IMR-90 (cell line): ENCODE data around the gene PCCA. TPM values are rescaled to one million over a fixed set of nuclear protein-coding genes. Genes with fewer than 3 reads are reported as not detected.

Experiments
- ATAC-seq: fragments of 200-7000 bp; cut with Tn5 transposase; 2 replicates; pipeline ENCODE4 v1.9.1; 2020; ENCODE audit warnings: low read depth, mild to moderate bottlenecking, moderate library complexity
- BruUV-seq: library from RNA; stranded (reverse); fragments of 400-500 nt; replicated peaks from 2 replicates; lab custom pipeline; 2021; lab: Mats Ljungman, UMichigan
- CTCF ChIA-PET: fragments of 300-600 bp; formaldehyde crosslinking; extraction: SDS; loops from one replicate; lab custom pipeline; 2021; ENCODE audit warnings: antibody characterized with exemption; lab: Yijun Ruan, JAX
- POLR2A ChIA-PET: fragments of 300-600 bp; sonication (Branson Sonifier 250); formaldehyde crosslinking; loops from one replicate; lab custom pipeline; 2022; ENCODE audit warnings: antibody characterized with exemption; ENCODE audit not compliant: unreplicated experiment; lab: Charles Lee
- DNase-seq: peaks from one replicate; pipeline ENCODE4 v3.0.0; 2013
- H2AFZ ChIP-seq: replicated peaks from 2 replicates; pipeline ENCODE3; 2013; ENCODE audit warnings: low read length, mild to moderate bottlenecking; ENCODE audit not compliant: poor library complexity
- H2AK5ac ChIP-seq: 2 replicates; pipeline ENCODE4 v1.6.1; 2013; ENCODE audit warnings: low read depth, low read length, inconsistent platforms
- H2AK9ac ChIP-seq: replicated peaks from 2 replicates; pipeline ENCODE3; 2013; ENCODE audit warnings: mild to moderate bottlenecking, low read depth, low read length, moderate library complexity; ENCODE audit not compliant: poor library complexity
- H2BK120ac ChIP-seq: 2 replicates; pipeline ENCODE4 v1.6.1; 2013; ENCODE audit warnings: low read depth, low read length, inconsistent platforms
- H2BK15ac ChIP-seq: 3 replicates; pipeline ENCODE4 v1.6.1; 2013; ENCODE audit warnings: low read depth, low read length, inconsistent platforms
- H2BK20ac ChIP-seq: 2 replicates; pipeline ENCODE4 v1.6.1; 2013; ENCODE audit warnings: low read depth, mild to moderate bottlenecking, inconsistent platforms, low read length, moderate library complexity
- H2BK5ac ChIP-seq: 2 replicates; pipeline ENCODE4 v1.6.1; 2013; ENCODE audit warnings: mild to moderate bottlenecking, low read depth, low read length, inconsistent platforms; ENCODE audit not compliant: poor library complexity, severe bottlenecking
- H3K14ac ChIP-seq: replicated peaks from 2 replicates; pipeline ENCODE4 v1.6.1; 2013; ENCODE audit warnings: low read depth, low read length, inconsistent platforms
- H3K18ac ChIP-seq: 2 replicates; pipeline ENCODE4 v1.6.1; 2013; ENCODE audit warnings: low read depth, low read length, control low read depth
- H3K23ac ChIP-seq: 2 replicates; pipeline ENCODE4 v1.6.1; 2013; ENCODE audit warnings: low read depth, low read length, inconsistent platforms
- H3K27ac ChIP-seq: 2 replicates; pipeline ENCODE4 v1.5.1; 2013; ENCODE audit warnings: mild to moderate bottlenecking, control low read depth, low read length; ENCODE audit not compliant: insufficient read depth
- H3K27me3 ChIP-seq: 2 replicates; pipeline ENCODE4 v1.6.1; 2013; ENCODE audit warnings: low read length; ENCODE audit not compliant: control insufficient read depth, insufficient read depth
- H3K36me3 ChIP-seq: 2 replicates; pipeline ENCODE4 v1.6.1; 2013; ENCODE audit warnings: low read length, mixed read lengths; ENCODE audit not compliant: control insufficient read depth, insufficient read depth
- H3K4ac ChIP-seq: 2 replicates; pipeline ENCODE4 v1.6.1; 2013; ENCODE audit warnings: low read depth, low read length, inconsistent platforms
- H3K4me1 ChIP-seq: 2 replicates; pipeline ENCODE4 v1.6.1; 2013; ENCODE audit warnings: low read length, mixed read lengths; ENCODE audit not compliant: control insufficient read depth, insufficient read depth
- H3K4me2 ChIP-seq: 2 replicates; pipeline ENCODE4 v1.6.1; 2013; ENCODE audit warnings: low read depth, mild to moderate bottlenecking, control low read depth, low read length, moderate library complexity
- H3K4me3 ChIP-seq: 2 replicates; pipeline ENCODE4 v1.5.1; 2013; ENCODE audit warnings: low read depth, mild to moderate bottlenecking, control low read depth, low read length, moderate library complexity; ENCODE audit not compliant: insufficient read depth
- H3K56ac ChIP-seq: 2 replicates; pipeline ENCODE4 v1.6.1; 2013; ENCODE audit warnings: low read length, inconsistent platforms; ENCODE audit not compliant: insufficient read depth; ENCODE audit errors: extremely low read depth
- H3K79me1 ChIP-seq, 2 experiments: 2 replicates each; pipeline ENCODE4 v1.6.1; 2013; ENCODE audit warnings: low read length in 2 of 2, inconsistent platforms in 1 of 2, low read depth in 1 of 2
- H3K9ac ChIP-seq: 2 replicates; pipeline ENCODE4 v1.6.1; 2013; ENCODE audit warnings: low read depth, low read length, control low read depth
- H3K9me1 ChIP-seq: 2 replicates; pipeline ENCODE4 v1.6.1; 2013; ENCODE audit warnings: low read length, inconsistent platforms; ENCODE audit not compliant: insufficient read depth
- H3K9me3 ChIP-seq: 2 replicates; pipeline ENCODE4 v1.6.1; 2013; ENCODE audit warnings: low read length; ENCODE audit not compliant: control insufficient read depth, insufficient read depth
- H4K20me1 ChIP-seq: 2 replicates; pipeline ENCODE4 v1.6.1; 2013; ENCODE audit warnings: low read length, inconsistent platforms; ENCODE audit not compliant: insufficient read depth
- H4K5ac ChIP-seq: 2 replicates; pipeline ENCODE4 v1.6.1; 2013; ENCODE audit warnings: mild to moderate bottlenecking, low read depth, low read length, control low read depth
- H4K8ac ChIP-seq, 2 experiments: 2 replicates each; pipeline ENCODE4 v1.6.1; 2013; ENCODE audit warnings: low read depth in 2 of 2, low read length in 2 of 2, control low read depth in 1 of 2, inconsistent platforms in 1 of 2
- H4K91ac ChIP-seq: 2 replicates; pipeline ENCODE4 v1.6.1; 2013; ENCODE audit warnings: low read depth, low read length, inconsistent platforms; ENCODE audit not compliant: insufficient read depth
- BHLHE40 ChIP-seq: fragments of 150-350 bp; IDR thresholded peaks from 2 replicates; pipeline ENCODE4 v1.6.1; 2016; ENCODE audit warnings: mild to moderate bottlenecking, low read depth, low read length
- CEBPB ChIP-seq: IDR thresholded peaks from 2 replicates; pipeline ENCODE4 v1.6.1; 2012; ENCODE audit warnings: low read depth, low read length, improper control_type of control experiment
- CHD1 ChIP-seq: IDR thresholded peaks from 2 replicates; pipeline ENCODE4 v1.6.1; 2012; ENCODE audit warnings: low read depth, low read length, improper control_type of control experiment
- FOS ChIP-seq: fragments of 150-350 bp; IDR thresholded peaks from 2 replicates; pipeline ENCODE4 v1.6.1; 2016; ENCODE audit warnings: low read depth, low read length
- MAFK ChIP-seq: IDR thresholded peaks from 2 replicates; pipeline ENCODE4 v1.6.1; 2012; ENCODE audit warnings: low read depth, low read length, improper control_type of control experiment
- MAZ ChIP-seq: IDR thresholded peaks from 2 replicates; pipeline ENCODE4 v1.6.1; 2012; ENCODE audit warnings: low read depth, mild to moderate bottlenecking, low read length, improper control_type of control experiment, moderate library complexity, borderline replicate concordance
- MXI1 ChIP-seq: IDR thresholded peaks from 2 replicates; pipeline ENCODE4 v1.6.1; 2012; ENCODE audit warnings: low read depth, mild to moderate bottlenecking, low read length, moderate library complexity, borderline replicate concordance
- NFE2L2 ChIP-seq: fragments of 150-350 bp; IDR thresholded peaks from 2 replicates; pipeline ENCODE4 v1.6.1; 2016; ENCODE audit warnings: low read depth, mild to moderate bottlenecking, low read length
- POLR2A ChIP-seq: IDR thresholded peaks from 2 replicates; pipeline ENCODE4 v1.6.1; 2012; ENCODE audit warnings: mild to moderate bottlenecking, low read depth, low read length
- RAD21 ChIP-seq: IDR thresholded peaks from 2 replicates; pipeline ENCODE4 v1.6.1; 2012; ENCODE audit warnings: low read length, improper control_type of control experiment
- RCOR1 ChIP-seq: IDR thresholded peaks from 2 replicates; pipeline ENCODE4 v1.6.1; 2012; ENCODE audit warnings: mild to moderate bottlenecking, low read length, improper control_type of control experiment; ENCODE audit not compliant: insufficient replicate concordance
- RFX5 ChIP-seq: IDR thresholded peaks from 2 replicates; pipeline ENCODE4 v1.8.0; 2012; ENCODE audit warnings: low read depth, mild to moderate bottlenecking, low read length, moderate library complexity
- SMC3 ChIP-seq: fragments of 150-350 bp; IDR thresholded peaks from 2 replicates; pipeline ENCODE4 v1.6.1; 2016; ENCODE audit warnings: low read depth, mild to moderate bottlenecking, antibody characterized with exemption, low read length, moderate library complexity
- WGBS, 2 experiments: methylation state at CpG; one replicate each; pipeline versions ENCODE4 v1.1.5 to v1.1.7; 2013; ENCODE audit warnings: missing lambda C conversion rate in 2 of 2; ENCODE audit not compliant: insufficient read length in 1 of 2; ENCODE audit errors: extremely low coverage in 2 of 2; 5-methylcytosine and 5-hydroxymethylcytosine counted together
- dilution Hi-C: fragments of 300-500 bp; cut with HindIII; formaldehyde crosslinking; loops from one replicate; pipeline ENCODE4 v1.14.3; 2018; ENCODE audit warnings: low sequenced_read_pairs; ENCODE audit not compliant: unreplicated experiment
- in situ Hi-C: fragments of 300-500 bp; cut with MboI; formaldehyde crosslinking; loops from 3 replicates; pipeline ENCODE4 v1.14.3; 2019; ENCODE audit warnings: low sequenced_read_pairs, inconsistent platforms, mixed read lengths
- intact Hi-C: fragments of 100-400 bp; cut with micrococcal nuclease; formaldehyde crosslinking; loops from 2 replicates; pipeline ENCODE4 v1.10.0; 2022
- polyA plus RNA-seq, 3 experiments: library from polyadenylated mRNA; depleted of rRNA; stranded (reverse); fragments of >200 nt; gene quantifications; 2 replicates each; pipeline ENCODE4 v1.2.3, GENCODE V29; 2012; ENCODE audit warnings: low replicate concordance in 1 of 3
- total RNA-seq: library from RNA; depleted of rRNA; stranded (reverse); fragments of >200 nt; gene quantifications from 2 replicates; pipeline ENCODE4 v1.2.3, GENCODE V29; 2012
- TF ChIP-seq, protein P1 (sequence below): conservative IDR thresholded peaks from 2 replicates; pipeline ENCODE4 v1.5.1; 2012; ENCODE audit warnings: mild to moderate bottlenecking, low read depth, low read length, improper control_type of control experiment
- TF ChIP-seq, protein P2 (sequence below): fragments of 150-350 bp; IDR thresholded peaks from 2 replicates; pipeline ENCODE4 v1.6.1; 2016; ENCODE audit warnings: low read depth, mild to moderate bottlenecking, low read length, moderate library complexity, borderline replicate concordance
- TF ChIP-seq, protein P3 (sequence below): fragments of 150-350 bp; IDR thresholded peaks from 2 replicates; pipeline ENCODE4 v1.6.1; 2017; ENCODE audit warnings: mild to moderate bottlenecking, antibody characterized with exemption, low read length, low read depth

The PCCA gene
- total and polyA plus RNA-seq, 2 of the 4 experiments (the other 2 are of a cell fraction), result 7.6 to 24.0 TPM

DNA sequence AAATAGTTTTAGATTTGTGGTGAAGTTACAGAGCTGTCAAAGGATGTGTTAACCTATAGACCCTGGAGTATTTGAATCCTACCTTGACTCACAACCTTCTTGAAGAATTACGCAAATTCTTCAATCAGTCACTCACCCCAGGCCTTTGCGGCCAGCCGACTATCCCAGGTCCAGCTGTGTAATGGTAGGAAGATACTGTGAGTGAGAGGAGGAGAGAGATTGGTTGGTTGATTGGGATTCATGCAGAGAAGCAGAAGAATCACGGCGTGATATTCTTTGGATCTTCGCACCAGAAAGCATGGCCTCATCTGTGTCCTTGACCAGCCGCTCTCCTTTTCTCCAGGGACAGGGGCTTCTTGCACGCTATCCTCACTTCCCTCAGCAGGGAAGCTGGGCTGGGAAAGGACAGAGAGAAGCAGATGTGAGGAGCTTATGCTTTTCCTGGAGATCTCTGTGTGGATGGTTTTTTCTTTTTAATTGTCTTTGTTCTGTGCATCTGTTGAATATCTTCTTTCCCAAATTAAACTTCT lies 250.6 kb downstream of the PCCA start:
- TF ChIP-seq, protein P1, sequence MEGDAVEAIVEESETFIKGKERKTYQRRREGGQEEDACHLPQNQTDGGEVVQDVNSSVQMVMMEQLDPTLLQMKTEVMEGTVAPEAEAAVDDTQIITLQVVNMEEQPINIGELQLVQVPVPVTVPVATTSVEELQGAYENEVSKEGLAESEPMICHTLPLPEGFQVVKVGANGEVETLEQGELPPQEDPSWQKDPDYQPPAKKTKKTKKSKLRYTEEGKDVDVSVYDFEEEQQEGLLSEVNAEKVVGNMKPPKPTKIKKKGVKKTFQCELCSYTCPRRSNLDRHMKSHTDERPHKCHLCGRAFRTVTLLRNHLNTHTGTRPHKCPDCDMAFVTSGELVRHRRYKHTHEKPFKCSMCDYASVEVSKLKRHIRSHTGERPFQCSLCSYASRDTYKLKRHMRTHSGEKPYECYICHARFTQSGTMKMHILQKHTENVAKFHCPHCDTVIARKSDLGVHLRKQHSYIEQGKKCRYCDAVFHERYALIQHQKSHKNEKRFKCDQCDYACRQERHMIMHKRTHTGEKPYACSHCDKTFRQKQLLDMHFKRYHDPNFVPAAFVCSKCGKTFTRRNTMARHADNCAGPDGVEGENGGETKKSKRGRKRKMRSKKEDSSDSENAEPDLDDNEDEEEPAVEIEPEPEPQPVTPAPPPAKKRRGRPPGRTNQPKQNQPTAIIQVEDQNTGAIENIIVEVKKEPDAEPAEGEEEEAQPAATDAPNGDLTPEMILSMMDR, result no peak
- TF ChIP-seq MAZ (no peak), CHD1 (no peak), CEBPB (no peak), RFX5 (no peak), RCOR1 (no peak), NFE2L2 (no peak), FOS (no peak), POLR2A (no peak), MAFK (no peak), RAD21 (no peak), BHLHE40 (no peak), SMC3 (no peak), MXI1 (no peak)
- TF ChIP-seq, protein P2, sequence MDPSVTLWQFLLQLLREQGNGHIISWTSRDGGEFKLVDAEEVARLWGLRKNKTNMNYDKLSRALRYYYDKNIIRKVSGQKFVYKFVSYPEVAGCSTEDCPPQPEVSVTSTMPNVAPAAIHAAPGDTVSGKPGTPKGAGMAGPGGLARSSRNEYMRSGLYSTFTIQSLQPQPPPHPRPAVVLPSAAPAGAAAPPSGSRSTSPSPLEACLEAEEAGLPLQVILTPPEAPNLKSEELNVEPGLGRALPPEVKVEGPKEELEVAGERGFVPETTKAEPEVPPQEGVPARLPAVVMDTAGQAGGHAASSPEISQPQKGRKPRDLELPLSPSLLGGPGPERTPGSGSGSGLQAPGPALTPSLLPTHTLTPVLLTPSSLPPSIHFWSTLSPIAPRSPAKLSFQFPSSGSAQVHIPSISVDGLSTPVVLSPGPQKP, result no peak
- TF ChIP-seq, protein P3, sequence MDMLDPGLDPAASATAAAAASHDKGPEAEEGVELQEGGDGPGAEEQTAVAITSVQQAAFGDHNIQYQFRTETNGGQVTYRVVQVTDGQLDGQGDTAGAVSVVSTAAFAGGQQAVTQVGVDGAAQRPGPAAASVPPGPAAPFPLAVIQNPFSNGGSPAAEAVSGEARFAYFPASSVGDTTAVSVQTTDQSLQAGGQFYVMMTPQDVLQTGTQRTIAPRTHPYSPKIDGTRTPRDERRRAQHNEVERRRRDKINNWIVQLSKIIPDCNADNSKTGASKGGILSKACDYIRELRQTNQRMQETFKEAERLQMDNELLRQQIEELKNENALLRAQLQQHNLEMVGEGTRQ, result no peak
- Histone ChIP-seq H3K56ac (no peak overlapping the region), H2BK15ac (no peak overlapping the region), H2BK20ac (no peak overlapping the region), H4K20me1 (no peaks in the 10 kb centered on the region), H3K27me3 (no peaks in the 10 kb centered on the region), H3K36me3 (peaks cover 4% of the 10 kb centered on the region; the same call in 1 of the 2 replicates), H3K9me1 (no peaks in the 10 kb centered on the region; the same call in 1 of the 2 replicates), H4K8ac (no peak overlapping the region), H2AK9ac (no peak overlapping the region), H2AK5ac (no peak overlapping the region), H3K4me3 (no peak overlapping the region), H3K14ac (no peak overlapping the region), H4K91ac (no peak overlapping the region), H3K18ac (no peak overlapping the region), H2BK120ac (no peak overlapping the region), H2BK5ac (no peak overlapping the region), H3K9me3 (no peaks in the 10 kb centered on the region), H4K5ac (no peak overlapping the region), H3K9ac (no peak overlapping the region), H3K4ac (no peak overlapping the region), H3K4me1 (no peaks in the 10 kb centered on the region), H3K79me1 (no peaks in the 10 kb centered on the region), H3K23ac (no peak overlapping the region), H3K27ac (no peak overlapping the region), H2AFZ (no peak overlapping the region), H3K4me2 (no peak overlapping the region)
- no CpG with 5 or more reads among the region's 8 CpGs for WGBS, 2 experiments
- dilution Hi-C loops, result no loop called here
- BruUV-seq, result no TSS peak
- in situ Hi-C loops, result no loop called here
- ChIA-PET CTCF (interaction anchor here (0.6 kb wide), 1 partner anchor 229 kb away, joined by 4 read pairs; no protein-coding TSS in a partner anchor), POLR2A (no interaction called here)
- ATAC-seq (no peak), DNase-seq (no peak)
- intact Hi-C loops, result no loop called here
